ENCODE measurements around the gene ZCCHC24. TPM values are rescaled to one million over a fixed set of nuclear protein-coding genes. Genes with fewer than 3 reads are reported as not detected.

The ZCCHC24 gene
- total and polyA plus RNA-seq, 2 of the 8 experiments (the other 6 are each of a cell fraction or from before 2014, with no cell fraction given) = 3.9 to 6.9 TPM

- TF ChIP-seq RAD21 (IDR thresholded peaks at IDR 0.05 in 1 of 2, conservative IDR thresholded peaks at IDR 0.05 in 1 of 2; ENCODE audit: low read depth in 2 of 2, low read length in 2 of 2) = no peak
- TF ChIP-seq ZNF274 (IDR thresholded peaks at IDR 0.05; ENCODE audit: borderline replicate concordance, extremely low read depth, low read length) = no peak
- no peak for TF ChIP-seq CBX8 (IDR thresholded peaks at IDR 0.05; ENCODE audit: borderline replicate concordance, low read depth, low read length)
- TF ChIP-seq TBP (IDR thresholded peaks at IDR 0.05; ENCODE audit: low read depth, low read length) = no peak
- no peak for TF ChIP-seq FOSL1 (IDR thresholded peaks at IDR 0.05; ENCODE audit: insufficient read depth, low read depth, low read length)
- TF ChIP-seq NRF1 (IDR thresholded peaks at IDR 0.05; ENCODE audit: low read depth, low read length) = no peak
- no peak for TF ChIP-seq TEAD4 (IDR thresholded peaks at IDR 0.05; ENCODE audit: low read depth, low read length)
- TF ChIP-seq CHD1 (IDR thresholded peaks at IDR 0.05; ENCODE audit: low read depth, low read length) = no peak
Observed at GRCh38 chr10:79384773-79385391, 60.5 kb downstream of the ZCCHC24 start (continued).
